Neural cell (in vitro differentiated cells): Measurements from ENCODE around the gene LSM14A. TPM values are rescaled to one million over a fixed set of nuclear protein-coding genes. Genes with fewer than 3 reads are reported as not detected.
"Not testable (repeated sequence)": the region's sequence is repeated elsewhere in the genome, so short reads cannot be mapped to it uniquely, and the experiment has no call there.

ENCODE experiments used
- H2AFZ ChIP-seq: fragments of 200-600, 300-800 bp; sonication (generic), shearing (Covaris generic); 2 replicates; pipeline ENCODE4 v1.6.0; 2014; ENCODE audit warnings: low read depth, mild to moderate bottlenecking, antibody characterized with exemption, low read length, moderate library complexity
- H3F3A ChIP-seq: fragments of 200-600 bp; shearing (Covaris generic); 2 replicates; pipeline ENCODE4 v1.6.1; 2016; ENCODE audit warnings: mild to moderate bottlenecking, moderate library complexity, mixed read lengths, antibody characterized with exemption, low read length; ENCODE audit not compliant: insufficient read depth, poor library complexity, severe bottlenecking
- H3K27ac ChIP-seq: fragments of 200-600, 300-800 bp; sonication (generic), shearing (Covaris generic); 2 replicates; pipeline ENCODE4 v1.5.1; 2014; ENCODE audit warnings: mild to moderate bottlenecking, low read length, moderate library complexity
- H3K27me3 ChIP-seq: fragments of 300-800, 200-600 bp; sonication (generic), shearing (Covaris generic); 2 replicates; pipeline ENCODE4 v1.6.0; 2014; ENCODE audit warnings: mild to moderate bottlenecking, low read depth, low read length, moderate library complexity; ENCODE audit not compliant: insufficient read depth
- H3K36me3 ChIP-seq: fragments of 300-800, 200-600 bp; sonication (generic), shearing (Covaris generic); 2 replicates; pipeline ENCODE4 v1.5.1; 2014; ENCODE audit warnings: mild to moderate bottlenecking, antibody characterized with exemption, low read length, moderate library complexity; ENCODE audit not compliant: insufficient read depth
- H3K4me2 ChIP-seq: fragments of 300-800, 200-600 bp; sonication (generic), shearing (Covaris generic); 2 replicates; pipeline ENCODE4 v1.6.0; 2014; ENCODE audit warnings: mild to moderate bottlenecking, low read length
- H3K4me3 ChIP-seq: fragments of 300-800, 200-600 bp; sonication (generic), shearing (Covaris generic); 2 replicates; pipeline ENCODE4 v1.5.1; 2014; ENCODE audit warnings: mild to moderate bottlenecking, low read length, moderate library complexity
- H3K79me2 ChIP-seq: fragments of 200-600 bp; shearing (Covaris generic); replicated peaks from 2 replicates; pipeline ENCODE4 v1.6.0; 2014; ENCODE audit warnings: mild to moderate bottlenecking, low read length, moderate library complexity; ENCODE audit not compliant: insufficient read depth
- H3K9ac ChIP-seq: fragments of 300-800, 200-600 bp; sonication (generic), shearing (Covaris generic); 2 replicates; pipeline ENCODE4 v1.6.1; 2016; ENCODE audit warnings: mild to moderate bottlenecking, low read length, mixed read lengths
- H3K9me2 ChIP-seq: fragments of 200-600 bp; shearing (Covaris generic); 2 replicates; pipeline ENCODE4 v1.6.1; 2016; ENCODE audit warnings: mild to moderate bottlenecking, low read length, mixed read lengths; ENCODE audit not compliant: insufficient read depth
- H3K9me3 ChIP-seq: fragments of 200-600, 300-800 bp; sonication (generic), shearing (Covaris generic); 2 replicates; pipeline ENCODE4 v1.6.1; 2016; ENCODE audit warnings: mild to moderate bottlenecking, mixed run types, low read length, moderate library complexity, mixed read lengths
- H4K20me1 ChIP-seq: fragments of 200-600 bp; shearing (Covaris generic); 2 replicates; pipeline ENCODE4 v1.6.1; 2016; ENCODE audit warnings: mild to moderate bottlenecking, mixed run types; ENCODE audit not compliant: insufficient read depth
- EP300 ChIP-seq: fragments of 450-650 bp; conservative IDR thresholded peaks from 2 replicates; pipeline ENCODE4 v1.6.1; 2014; ENCODE audit warnings: antibody characterized with exemption, mild to moderate bottlenecking, moderate library complexity; ENCODE audit not compliant: poor library complexity, severe bottlenecking
- EZH2 ChIP-seq: fragments of 200-600, 300-800 bp; shearing (Covaris generic), sonication (generic); IDR thresholded peaks from 2 replicates; pipeline ENCODE4 v1.6.1; 2014; ENCODE audit warnings: antibody characterized with exemption, low read length, borderline replicate concordance, mild to moderate bottlenecking; ENCODE audit not compliant: insufficient read depth, poor library complexity, severe bottlenecking
- MXI1 ChIP-seq: fragments of 450-650 bp; conservative IDR thresholded peaks from 2 replicates; pipeline ENCODE4 v1.6.1; 2014; ENCODE audit warnings: antibody characterized with exemption, mild to moderate bottlenecking; ENCODE audit not compliant: poor library complexity, severe bottlenecking
- POLR2AphosphoS5 ChIP-seq: IDR thresholded peaks from 2 replicates; pipeline ENCODE4 v1.6.1; 2012
- RAD21 ChIP-seq: fragments of 450-650 bp; conservative IDR thresholded peaks from 2 replicates; pipeline ENCODE4 v1.6.1; 2014; ENCODE audit warnings: antibody characterized with exemption, mild to moderate bottlenecking, moderate library complexity
- REST ChIP-seq: IDR thresholded peaks from 2 replicates; pipeline ENCODE4 v1.6.1; 2012; ENCODE audit warnings: borderline replicate concordance
- SMC3 ChIP-seq: fragments of 450-650 bp; conservative IDR thresholded peaks from 2 replicates; pipeline ENCODE4 v1.6.1; 2014; ENCODE audit warnings: antibody characterized with exemption, mild to moderate bottlenecking, moderate library complexity; ENCODE audit not compliant: poor library complexity
- TAF1 ChIP-seq: IDR thresholded peaks from 2 replicates; pipeline ENCODE4 v1.6.1; 2012; ENCODE audit warnings: low read depth
- polyA plus RNA-seq: library from polyadenylated mRNA; depleted of rRNA; stranded (reverse); fragments of >200 nt; gene quantifications from 2 replicates; pipeline ENCODE4 v1.2.3, GENCODE V29; 2014
- TF ChIP-seq, protein P1 (sequence below): fragments of 450-650 bp; IDR thresholded peaks from 2 replicates; pipeline ENCODE4 v1.5.1; 2014; ENCODE audit warnings: antibody characterized with exemption, mild to moderate bottlenecking, moderate library complexity; ENCODE audit not compliant: poor library complexity, severe bottlenecking

Gene LSM14A
- polyA plus RNA-seq, 1 donor from 2014 or later = 104 TPM

GRCh38 chr19:34241513-34242337 lies 69.4 kb downstream of the LSM14A start:
- no peak overlapping the region for H2AFZ ChIP-seq
- H3K27me3 ChIP-seq = no peaks in the 10 kb centered on the region
- TF ChIP-seq RAD21 (peak; percentile 11), SMC3 (no peak), MXI1 (no peak), EP300 (no peak)
- TF ChIP-seq, protein P1, sequence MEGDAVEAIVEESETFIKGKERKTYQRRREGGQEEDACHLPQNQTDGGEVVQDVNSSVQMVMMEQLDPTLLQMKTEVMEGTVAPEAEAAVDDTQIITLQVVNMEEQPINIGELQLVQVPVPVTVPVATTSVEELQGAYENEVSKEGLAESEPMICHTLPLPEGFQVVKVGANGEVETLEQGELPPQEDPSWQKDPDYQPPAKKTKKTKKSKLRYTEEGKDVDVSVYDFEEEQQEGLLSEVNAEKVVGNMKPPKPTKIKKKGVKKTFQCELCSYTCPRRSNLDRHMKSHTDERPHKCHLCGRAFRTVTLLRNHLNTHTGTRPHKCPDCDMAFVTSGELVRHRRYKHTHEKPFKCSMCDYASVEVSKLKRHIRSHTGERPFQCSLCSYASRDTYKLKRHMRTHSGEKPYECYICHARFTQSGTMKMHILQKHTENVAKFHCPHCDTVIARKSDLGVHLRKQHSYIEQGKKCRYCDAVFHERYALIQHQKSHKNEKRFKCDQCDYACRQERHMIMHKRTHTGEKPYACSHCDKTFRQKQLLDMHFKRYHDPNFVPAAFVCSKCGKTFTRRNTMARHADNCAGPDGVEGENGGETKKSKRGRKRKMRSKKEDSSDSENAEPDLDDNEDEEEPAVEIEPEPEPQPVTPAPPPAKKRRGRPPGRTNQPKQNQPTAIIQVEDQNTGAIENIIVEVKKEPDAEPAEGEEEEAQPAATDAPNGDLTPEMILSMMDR = peak; percentile 46
- H3K9me3 ChIP-seq = no peaks in the 10 kb centered on the region
- H4K20me1 ChIP-seq = no peaks in the 10 kb centered on the region
- H3K4me2 ChIP-seq = no peak overlapping the region
- H3K36me3 ChIP-seq = no peaks in the 10 kb centered on the region
- H3F3A ChIP-seq = no peaks in the 10 kb centered on the region
- H3K9ac ChIP-seq = no peak overlapping the region
- no peak overlapping the region for H3K27ac ChIP-seq
- H3K9me2 ChIP-seq = no peaks in the 10 kb centered on the region
- no peaks in the 10 kb centered on the region for H3K79me2 ChIP-seq
- no peak overlapping the region for H3K4me3 ChIP-seq

GRCh38 chr19:34243138-34243875 lies 71.0 kb downstream of the LSM14A start:
- not testable (repeated sequence) for H3K9me2 ChIP-seq, H3F3A ChIP-seq, H2AFZ ChIP-seq, H3K4me3 ChIP-seq, H3K9ac ChIP-seq, H3K27me3 ChIP-seq, H3K9me3 ChIP-seq, H3K79me2 ChIP-seq, H4K20me1 ChIP-seq, H3K36me3 ChIP-seq, H3K4me2 ChIP-seq, H3K27ac ChIP-seq

- H3K36me3 ChIP-seq = no peaks in the 10 kb centered on the region
- no peak overlapping the region for H3K4me3 ChIP-seq
- H3K27ac ChIP-seq = no peak overlapping the region
- no peaks in the 10 kb centered on the region for H3K9me3 ChIP-seq
- H3K79me2 ChIP-seq = no peaks in the 10 kb centered on the region
- no peaks in the 10 kb centered on the region for H3K27me3 ChIP-seq
- H3K9me2 ChIP-seq = no peaks in the 10 kb centered on the region
- H2AFZ ChIP-seq = no peak overlapping the region
- H4K20me1 ChIP-seq = no peaks in the 10 kb centered on the region
- no peak for TF ChIP-seq SMC3
- TF ChIP-seq, protein P1 = no peak
- no peak for TF ChIP-seq TAF1
- no peak for TF ChIP-seq EZH2
- no peak for TF ChIP-seq REST
- TF ChIP-seq MXI1 = no peak
- no peak for TF ChIP-seq RAD21
- no peak for TF ChIP-seq EP300
- TF ChIP-seq POLR2AphosphoS5 = no peak
- no peak overlapping the region for H3K9ac ChIP-seq
- H3F3A ChIP-seq = no peaks in the 10 kb centered on the region
- H3K4me2 ChIP-seq = no peak overlapping the region
These were observed 71.7 kb downstream of the LSM14A start for GRCh38 chr19:34243876-34244578.
